Kidney epithelial cell (primary cell): Measurements from ENCODE around the gene PI4KA. TPM values are rescaled to one million over a fixed set of nuclear protein-coding genes. Genes with fewer than 3 reads are reported as not detected.

Source experiments
- DNase-seq: peaks from one replicate; pipeline ENCODE4 v3.0.0-alpha.2; 2010; ENCODE audit warnings: low read depth
- H3K27me3 ChIP-seq: 2 replicates; pipeline ENCODE4 v1.6.0; 2011; ENCODE audit warnings: low read length; ENCODE audit not compliant: control insufficient read depth, insufficient read depth
- H3K36me3 ChIP-seq: 2 replicates; pipeline ENCODE4 v1.5.1; 2011; ENCODE audit warnings: low read length; ENCODE audit not compliant: control insufficient read depth, insufficient read depth
- H3K4me3 ChIP-seq: 2 replicates; pipeline ENCODE4 v1.5.1; 2011; ENCODE audit warnings: low read depth, mild to moderate bottlenecking, control low read depth, low read length
- total RNA-seq: library from RNA; depleted of rRNA; stranded (reverse); fragments of >200 nt; gene quantifications from 2 replicates; pipeline ENCODE4 v1.2.3, GENCODE V29; 2015
- TF ChIP-seq, protein P1 (sequence below): IDR thresholded peaks from 2 replicates; pipeline ENCODE4 v1.5.1; 2011; ENCODE audit warnings: mild to moderate bottlenecking, moderate library complexity, low read length, control low read depth, inconsistent platforms; ENCODE audit not compliant: insufficient read depth, poor library complexity, severe bottlenecking

Gene PI4KA
- total RNA-seq, 1 donor from 2014 or later = 50.6 TPM

GRCh38 chr22:20798218-20798617, 60.4 kb downstream of the PI4KA start:
- Histone ChIP-seq H3K36me3 (no peaks in the 10 kb centered on the region), H3K4me3 (no peak overlapping the region), H3K27me3 (no peaks in the 10 kb centered on the region)
- no peak for DNase-seq
- TF ChIP-seq, protein P1, sequence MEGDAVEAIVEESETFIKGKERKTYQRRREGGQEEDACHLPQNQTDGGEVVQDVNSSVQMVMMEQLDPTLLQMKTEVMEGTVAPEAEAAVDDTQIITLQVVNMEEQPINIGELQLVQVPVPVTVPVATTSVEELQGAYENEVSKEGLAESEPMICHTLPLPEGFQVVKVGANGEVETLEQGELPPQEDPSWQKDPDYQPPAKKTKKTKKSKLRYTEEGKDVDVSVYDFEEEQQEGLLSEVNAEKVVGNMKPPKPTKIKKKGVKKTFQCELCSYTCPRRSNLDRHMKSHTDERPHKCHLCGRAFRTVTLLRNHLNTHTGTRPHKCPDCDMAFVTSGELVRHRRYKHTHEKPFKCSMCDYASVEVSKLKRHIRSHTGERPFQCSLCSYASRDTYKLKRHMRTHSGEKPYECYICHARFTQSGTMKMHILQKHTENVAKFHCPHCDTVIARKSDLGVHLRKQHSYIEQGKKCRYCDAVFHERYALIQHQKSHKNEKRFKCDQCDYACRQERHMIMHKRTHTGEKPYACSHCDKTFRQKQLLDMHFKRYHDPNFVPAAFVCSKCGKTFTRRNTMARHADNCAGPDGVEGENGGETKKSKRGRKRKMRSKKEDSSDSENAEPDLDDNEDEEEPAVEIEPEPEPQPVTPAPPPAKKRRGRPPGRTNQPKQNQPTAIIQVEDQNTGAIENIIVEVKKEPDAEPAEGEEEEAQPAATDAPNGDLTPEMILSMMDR = no peak

- TF ChIP-seq, protein P1 = no peak
- Histone ChIP-seq H3K4me3 (no peak overlapping the region), H3K27me3 (no peaks in the 10 kb centered on the region), H3K36me3 (peaks cover 2% of the 10 kb centered on the region)
- DNase-seq = no peak
Measured at GRCh38 chr22:20796731-20797130, 61.9 kb downstream of the PI4KA start.

DNA sequence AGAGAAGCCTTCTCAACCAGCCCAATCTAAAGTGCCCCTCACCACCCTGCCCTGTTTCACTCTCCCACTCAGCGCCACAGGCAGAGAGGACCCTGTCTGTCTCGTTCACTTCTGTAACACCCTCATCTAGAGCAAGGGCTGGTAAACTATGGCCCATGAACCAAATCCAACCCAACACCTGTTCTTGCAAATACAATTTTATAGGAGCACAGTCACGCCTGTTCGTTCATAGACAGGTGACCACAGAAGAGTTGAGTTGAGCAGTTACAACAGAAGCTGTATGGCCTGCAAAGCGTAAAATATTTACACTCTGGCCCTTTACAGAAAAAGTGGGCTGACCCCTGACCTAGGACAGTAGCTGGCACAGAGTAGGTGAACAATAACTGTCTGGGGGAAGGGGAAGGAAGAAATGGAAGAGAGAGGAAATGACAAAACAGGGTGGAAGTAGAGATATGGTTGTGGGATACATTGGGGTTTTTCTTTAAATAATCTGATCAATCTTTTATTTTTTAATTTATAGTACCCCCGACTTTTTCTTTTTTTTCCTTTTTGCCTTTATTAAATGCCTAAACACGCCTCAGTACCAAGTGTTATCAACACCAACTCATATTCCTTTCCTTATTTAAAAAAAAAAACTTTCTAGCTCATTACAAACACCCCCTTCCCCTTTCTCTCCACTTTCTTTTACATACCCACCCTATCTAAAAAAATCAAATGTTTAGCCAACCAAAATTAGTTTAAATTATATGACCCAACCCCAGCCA, 63.8 kb downstream of the PI4KA start:
- TF ChIP-seq, protein P1 = no peak
- Histone ChIP-seq H3K36me3 (peaks cover 2% of the 10 kb centered on the region), H3K27me3 (no peaks in the 10 kb centered on the region), H3K4me3 (no peak overlapping the region)
- DNase-seq = no peak

GRCh38 chr22:20793748-20794649, 64.6 kb downstream of the PI4KA start:
- Histone ChIP-seq H3K36me3 (peaks cover 2% of the 10 kb centered on the region), H3K27me3 (no peaks in the 10 kb centered on the region), H3K4me3 (no peak overlapping the region)
- no peak for DNase-seq
- TF ChIP-seq, protein P1 = no peak

DNA sequence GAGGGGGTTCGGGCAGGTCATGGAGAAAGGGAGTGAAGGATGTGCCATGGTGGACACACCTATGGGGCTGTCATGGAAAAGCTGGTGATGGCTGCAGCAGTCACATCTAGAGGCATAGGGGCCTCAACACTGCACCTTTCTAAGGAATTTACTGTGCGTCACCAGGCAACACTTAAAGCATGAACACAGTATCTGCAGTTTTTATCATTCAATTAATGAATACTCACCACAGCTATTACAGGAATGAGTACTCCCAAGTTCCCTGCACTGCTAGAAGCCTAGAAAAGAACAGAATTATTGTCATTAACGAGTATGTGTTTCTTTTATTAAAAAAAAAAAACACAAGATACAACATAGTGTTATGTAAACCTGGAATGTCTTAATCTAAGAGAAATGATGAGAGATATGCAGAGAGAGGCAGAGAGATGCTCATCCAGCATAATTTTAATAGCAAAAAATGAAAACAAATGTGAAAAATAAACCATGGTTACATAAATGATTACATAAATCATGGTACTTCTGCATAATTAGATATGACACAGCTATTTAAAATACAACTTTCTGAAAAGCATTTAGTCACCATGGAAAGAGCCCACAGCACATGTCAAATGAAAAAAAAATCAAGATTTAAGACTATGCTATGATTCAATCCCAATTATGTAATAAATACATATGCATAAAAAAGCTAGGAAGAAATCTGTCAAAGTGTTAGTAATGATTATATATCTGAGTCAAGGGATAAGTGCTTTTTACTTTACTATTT, 65.5 kb downstream of the PI4KA start:
- Histone ChIP-seq H3K4me3 (no peak overlapping the region), H3K36me3 (peaks cover 2% of the 10 kb centered on the region), H3K27me3 (no peaks in the 10 kb centered on the region)
- TF ChIP-seq, protein P1 = no peak
- no peak for DNase-seq
